Body of pancreas (tissue), 4 donors: Measurements from ENCODE around the gene C21orf91.

Experiments used
- CTCF ChIP-seq, 7 experiments: fragments of 450-650 bp in 4 of 7; fragments of 200-600 bp in 3 of 7; sonication (generic) in 3 of 7; IDR thresholded peaks; one replicate each; pipeline ENCODE4 v1.5.1; 2016 to 2019; ENCODE audit warnings: antibody characterized with exemption in 7 of 7
- POLR2A ChIP-seq, 3 donors: fragments of 450-650 bp; IDR thresholded peaks; one replicate each; pipeline ENCODE4 v1.6.1; 2016; ENCODE audit warnings: antibody characterized with exemption in 3 of 3, mild to moderate bottlenecking in 2 of 3

GRCh38 chr21:17757671-17758070 lies 61.5 kb downstream of the C21orf91 start:
- TF ChIP-seq CTCF (IDR thresholded peaks at IDR 0.05) (no peak), POLR2A (IDR thresholded peaks at IDR 0.05) (no peak)
